Amygdala (tissue), 56 donors: ENCODE data around the gene ZNF598.

Experiments used
- DNase-seq, 56 donors: peaks; one replicate each; lab custom pipeline; 2025; lab: John Stamatoyannopoulos, UW

The ZNF598 gene

DNA sequence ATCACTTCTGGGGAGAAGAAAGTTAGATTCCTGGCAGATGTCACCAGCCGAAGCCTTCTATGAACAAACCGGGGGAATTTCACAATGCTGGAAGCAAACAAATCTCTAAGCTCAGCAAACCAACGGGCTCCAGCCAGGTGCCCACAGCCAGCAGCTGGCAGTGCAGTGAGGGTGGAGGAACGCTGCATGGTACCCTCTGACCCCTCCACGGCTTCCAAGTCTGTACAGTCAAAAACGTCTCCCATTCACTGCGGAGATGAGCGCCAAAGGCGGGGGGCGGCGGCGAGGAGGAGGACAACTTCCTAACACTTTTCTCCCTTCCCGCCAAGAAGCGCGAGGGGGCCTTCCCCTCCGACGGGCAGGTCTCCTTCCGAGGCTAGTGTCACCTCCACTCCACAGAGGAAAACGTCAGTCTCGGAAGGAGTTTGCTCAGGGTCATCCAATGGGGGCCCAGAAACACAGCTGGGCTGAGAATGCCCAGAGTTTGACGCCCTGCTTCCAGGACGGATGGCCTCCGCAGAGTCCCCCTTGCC lies 924 bp downstream of the ZNF598 start:
- DNase-seq = no peak

DNA sequence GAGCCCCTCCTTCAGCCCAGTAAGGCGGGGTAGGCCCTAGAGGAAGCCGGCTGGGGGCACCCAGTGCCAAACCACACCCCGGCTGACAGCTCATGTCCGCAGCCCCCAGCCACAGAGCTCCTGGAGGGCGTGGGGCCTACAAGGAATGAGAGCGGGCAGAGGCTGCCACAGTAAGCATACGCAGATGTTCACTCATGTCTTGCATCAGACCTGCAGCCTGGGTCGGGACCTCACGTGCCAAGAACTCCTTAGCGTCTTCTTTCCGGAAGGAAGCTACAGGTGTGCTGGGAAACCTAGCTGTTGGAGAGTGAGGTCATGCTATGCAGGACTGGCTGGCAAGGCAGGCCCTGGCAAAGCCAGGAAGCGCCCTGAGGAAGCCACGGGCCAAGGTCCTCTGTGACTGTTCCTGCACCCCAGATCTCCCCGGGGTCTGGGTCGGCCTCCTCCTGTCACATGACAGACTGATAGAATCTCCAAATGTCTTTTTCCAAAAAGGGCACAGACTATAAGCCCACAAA lies 1.6 kb downstream of the ZNF598 start:
- DNase-seq = no peak

DNA sequence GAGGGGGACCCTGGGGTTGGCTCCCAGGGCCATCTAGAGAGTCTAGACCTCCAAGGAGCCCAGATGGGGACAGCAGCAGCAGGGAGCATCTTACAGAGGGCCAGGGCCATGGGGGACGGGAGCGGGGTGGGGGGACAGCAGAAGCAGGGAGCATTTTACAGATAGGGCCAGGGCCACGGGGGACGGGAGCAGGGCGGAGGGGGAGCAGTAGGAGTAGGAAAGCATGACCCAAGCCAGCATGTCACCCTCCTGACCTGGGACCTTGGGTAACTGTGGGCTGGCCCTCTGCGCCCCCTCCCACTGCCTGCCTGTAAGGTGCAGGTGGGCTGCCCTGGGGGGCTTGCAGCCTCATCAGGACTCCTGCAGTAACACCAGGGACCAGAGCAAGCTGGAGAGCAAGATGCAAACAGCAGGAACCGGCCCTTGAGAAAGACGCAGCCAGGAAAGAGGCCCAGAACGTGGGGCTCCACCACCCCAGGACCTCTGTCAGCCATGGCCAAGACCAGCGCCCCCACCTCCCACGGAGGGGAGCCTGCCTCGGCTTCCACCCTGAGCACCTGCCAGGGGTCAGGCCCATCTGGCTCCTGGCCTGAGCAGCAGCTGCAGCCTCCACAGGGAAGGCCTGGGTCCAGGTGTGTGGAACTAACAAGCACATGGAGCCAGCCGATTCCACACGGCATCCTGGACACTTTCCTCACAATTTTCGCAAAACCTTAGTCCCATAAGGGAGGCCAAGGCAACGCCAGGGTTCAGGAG lies 2.4 kb downstream of the ZNF598 start:
- DNase-seq = no peak

DNA sequence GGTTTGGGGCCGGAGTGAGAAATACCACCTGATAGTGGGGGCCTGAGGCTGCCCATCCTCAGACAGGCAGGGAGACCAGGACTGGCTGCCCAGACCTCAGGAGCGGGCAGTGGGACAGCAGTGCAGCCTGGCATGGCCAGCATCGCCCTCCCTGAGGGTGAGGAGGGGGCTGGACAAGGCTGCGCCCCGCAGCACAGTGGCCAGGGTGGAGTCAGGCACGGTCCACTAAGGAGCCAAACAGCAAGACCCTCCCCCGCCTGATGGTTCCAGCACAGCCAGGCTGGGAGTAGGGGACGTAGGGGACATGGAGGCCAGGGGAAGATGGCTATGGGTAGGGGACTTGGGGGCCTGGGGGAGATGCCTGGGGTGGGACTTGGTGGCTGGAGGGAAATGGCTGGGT lies 3.3 kb downstream of the ZNF598 start:
- DNase-seq = no peak

- DNase-seq = peak in 9 of 56 donors; percentile 16 to 42 (median 25)
Observed at GRCh38 chr16:2005646-2006045, 4.0 kb downstream of the ZNF598 start.

DNA sequence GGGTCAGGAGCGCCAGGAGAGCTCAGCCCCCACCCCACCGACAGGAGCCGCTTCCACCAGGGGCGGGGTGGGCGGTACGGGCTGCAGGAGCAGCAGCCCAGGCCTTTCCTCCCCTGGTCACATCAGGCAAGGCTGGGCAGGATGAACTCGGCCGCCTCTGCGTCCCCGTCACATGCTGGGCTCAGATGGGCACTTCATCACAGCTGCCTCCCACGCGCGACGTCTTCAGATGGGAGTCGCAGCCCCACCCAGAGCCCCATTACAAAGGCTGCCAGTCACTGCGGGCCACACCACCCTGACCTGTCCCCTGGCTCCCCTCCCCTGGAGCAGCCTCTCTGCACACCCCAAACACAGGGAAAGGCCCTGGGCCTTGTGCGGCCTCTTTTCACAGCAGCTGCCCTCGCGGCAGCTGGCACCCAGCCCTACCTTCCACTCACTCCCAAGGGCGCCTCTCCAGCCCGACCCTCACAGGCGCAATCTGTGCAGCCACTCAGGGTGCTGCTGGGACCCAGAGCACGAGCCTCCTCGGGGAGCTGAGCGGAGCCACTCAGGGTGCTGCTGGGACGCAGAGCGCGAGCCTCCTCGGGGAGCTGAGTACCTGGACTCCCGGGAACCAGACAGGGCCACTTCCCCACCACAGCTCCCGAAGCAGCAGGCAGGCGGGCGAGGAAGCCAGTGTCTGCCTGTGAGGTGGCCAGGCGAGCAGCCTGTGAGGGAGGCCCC lies 4.7 kb downstream of the ZNF598 start:
- no peak for DNase-seq

- peak in 47 of 56 donors; percentile 18 to 83 (median 50) for DNase-seq
Observed at GRCh38 chr16:2003827-2004641, 5.6 kb downstream of the ZNF598 start.

DNA sequence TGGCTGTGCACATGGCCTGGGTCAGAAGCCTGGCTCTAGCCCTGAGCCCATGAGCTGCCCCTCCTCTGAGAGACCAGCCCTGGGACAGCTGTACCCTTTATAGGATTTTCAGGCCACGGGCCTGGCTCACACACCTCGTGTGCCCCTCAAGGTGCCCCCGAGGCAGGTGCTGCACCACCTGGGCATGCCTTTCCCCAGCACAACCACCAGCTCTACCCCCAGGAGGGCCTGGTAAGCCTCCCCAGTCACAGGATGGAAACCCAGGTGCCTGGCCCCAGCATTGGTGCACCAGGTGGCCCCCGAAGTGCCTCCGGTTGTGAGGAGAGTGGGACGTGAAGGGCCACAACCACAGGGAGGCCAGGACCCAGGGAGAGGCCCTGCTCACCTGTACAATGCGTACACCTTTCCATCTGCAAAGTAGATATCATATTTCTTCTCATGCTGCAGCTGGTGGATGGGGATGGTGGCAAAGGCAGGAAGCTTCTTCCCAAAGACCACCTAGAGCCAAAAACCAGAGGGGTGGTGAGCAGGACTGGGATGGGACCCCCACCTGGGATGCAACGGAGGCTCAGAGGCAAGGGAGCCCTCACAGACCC lies 6.3 kb downstream of the ZNF598 start:
- DNase-seq = no peak

DNA sequence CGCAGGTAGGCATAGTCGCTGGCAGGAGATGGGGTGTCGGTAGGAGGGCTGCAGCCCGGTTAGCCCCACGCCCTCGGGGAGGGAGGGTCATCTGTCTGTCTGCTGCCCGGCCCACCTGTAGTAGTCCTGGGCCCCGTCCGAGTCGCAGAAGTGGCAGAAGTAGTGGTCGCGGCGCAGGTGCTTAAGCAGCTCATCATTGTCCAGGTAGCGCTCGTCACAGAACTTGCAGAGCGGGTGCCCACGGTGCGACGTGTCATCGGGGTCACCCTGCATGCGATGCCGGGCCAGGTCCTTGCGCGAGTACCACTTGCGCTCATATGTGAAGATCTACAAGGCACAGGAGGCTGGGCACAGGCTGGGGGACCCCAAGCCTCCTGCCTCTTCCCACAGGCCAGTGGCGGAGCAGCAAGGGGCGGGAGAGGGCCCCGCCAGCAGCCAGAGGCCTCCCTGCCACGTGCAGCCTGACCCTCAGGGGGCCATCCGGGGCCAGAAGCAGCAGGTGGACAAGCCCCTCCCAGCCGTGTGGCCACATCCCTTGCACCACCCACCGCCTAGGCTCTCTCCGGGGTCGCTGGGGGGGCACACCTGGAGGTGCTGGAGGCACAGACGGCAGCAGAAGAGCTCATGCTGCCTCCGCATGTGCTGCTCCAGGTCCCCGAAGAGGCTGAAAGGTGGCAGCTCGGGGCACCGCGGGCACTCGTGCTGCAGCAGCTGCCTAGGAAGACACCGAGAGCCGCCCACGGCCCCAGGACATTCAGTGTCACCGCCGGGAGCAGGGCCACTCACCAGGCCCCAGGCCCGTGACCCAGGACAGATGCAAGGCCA lies 7.0 kb downstream of the ZNF598 start:
- no peak for DNase-seq

- no peak for DNase-seq
Observed at GRCh38 chr16:2001456-2002355, 7.9 kb downstream of the ZNF598 start.

GRCh38 chr16:2001035-2001434 lies 8.6 kb downstream of the ZNF598 start:
- no peak for DNase-seq

- DNase-seq = no peak
Observed at GRCh38 chr16:1999866-2000514, 9.6 kb downstream of the ZNF598 start.

- no peak for DNase-seq
Observed at GRCh38 chr16:1998852-1999801, 10.5 kb downstream of the ZNF598 start.

DNA sequence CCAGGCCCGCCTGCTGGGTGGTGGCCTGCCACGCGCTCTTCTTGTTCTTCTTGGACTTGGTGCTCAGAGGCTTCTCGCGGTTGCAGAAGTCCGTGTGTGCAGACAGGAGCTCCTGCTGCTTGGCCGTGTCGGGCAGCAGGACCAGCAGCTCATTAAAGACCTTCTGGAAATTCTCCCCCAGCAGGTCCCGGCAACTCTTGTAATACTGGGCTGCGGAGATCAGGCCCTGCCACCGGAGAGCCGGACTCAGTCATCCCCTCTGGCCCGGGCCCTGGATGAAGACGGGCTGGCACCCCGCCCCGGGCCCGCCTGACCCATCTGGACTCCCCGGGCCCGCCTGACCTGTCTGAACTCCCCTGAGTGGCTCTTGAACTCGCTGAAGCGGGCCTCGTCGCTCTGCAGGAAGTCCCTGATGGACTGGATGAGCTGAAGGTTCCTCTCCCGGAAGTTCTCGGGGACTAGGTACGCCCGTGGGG lies 11.2 kb downstream of the ZNF598 start:
- DNase-seq = no peak

DNA sequence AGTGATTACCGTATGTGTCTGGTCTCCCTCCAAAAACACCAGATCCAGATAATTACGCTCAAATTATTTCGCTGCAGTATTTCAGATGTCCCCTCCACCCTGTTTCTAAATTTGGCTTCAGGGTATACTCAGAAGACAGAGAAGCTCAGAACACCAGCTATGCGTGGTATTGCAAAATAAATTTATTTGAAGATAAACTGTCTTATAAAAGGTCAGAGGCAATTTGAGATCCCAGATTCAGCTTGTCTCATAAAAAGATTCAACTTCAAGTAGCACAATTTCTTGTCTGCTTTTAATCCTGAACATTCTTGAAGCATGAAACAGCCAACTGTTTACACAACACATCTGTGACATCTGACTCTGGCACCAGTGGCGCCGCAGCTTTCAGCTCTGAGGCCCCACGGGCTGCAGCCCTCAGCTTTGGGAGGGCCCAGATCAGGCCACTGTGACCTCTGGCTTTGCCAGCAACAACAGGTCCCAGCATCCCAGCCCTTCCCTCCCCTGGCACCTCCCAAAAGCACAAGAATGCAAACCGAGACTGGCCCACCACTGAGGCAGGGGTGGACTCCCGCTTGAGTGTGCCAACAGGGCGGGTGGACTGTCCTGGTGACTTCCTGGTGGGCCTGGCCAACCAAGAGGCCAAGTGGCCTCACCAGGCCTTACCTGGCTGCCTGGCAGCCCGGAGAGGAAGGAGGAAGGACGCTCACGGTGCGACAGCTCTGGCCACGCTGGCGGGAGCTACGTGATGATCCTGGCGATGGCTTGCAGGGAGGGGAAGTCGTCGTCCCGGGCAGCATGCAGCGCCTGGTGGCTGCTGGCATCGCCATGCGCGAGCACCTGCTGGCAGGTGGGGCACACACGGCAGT lies 11.9 kb downstream of the ZNF598 start:
- no peak for DNase-seq

DNA sequence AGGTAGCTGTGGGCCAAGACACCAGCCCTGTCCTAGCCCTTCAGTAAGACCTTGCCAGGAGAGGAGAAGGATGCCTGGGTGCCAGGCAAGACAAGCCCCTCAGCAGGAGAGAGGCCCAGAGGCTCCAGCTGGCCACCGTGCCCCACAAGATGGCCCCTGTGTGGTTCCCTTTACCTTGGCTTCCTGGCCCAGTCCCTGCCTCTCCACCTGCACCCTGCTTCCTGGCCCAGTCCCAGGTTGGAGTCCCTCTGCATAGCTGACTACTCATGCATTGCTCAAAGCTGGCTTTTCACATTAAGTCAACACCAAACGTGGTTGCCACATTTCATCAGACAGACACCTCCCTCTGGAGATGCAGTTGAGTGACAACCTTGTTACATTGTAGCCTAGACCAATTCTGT lies 15.9 kb downstream of the ZNF598 start:
- DNase-seq = no peak
